LNCAP (cell line): ENCODE results near the gene EVPL.

Source experiments
- CTCF ChIP-seq: fragments of 450-650 bp; IDR thresholded peaks from 2 replicates; pipeline ENCODE4 v1.5.1; 2017; ENCODE audit warnings: mild to moderate bottlenecking

Gene EVPL

GRCh38 chr17:75994802-75995370, 32.2 kb downstream of the EVPL start:
- TF ChIP-seq CTCF: no peak

- TF ChIP-seq CTCF: no peak
Observed at GRCh38 chr17:75991396-75991795, 35.7 kb downstream of the EVPL start.

GRCh38 chr17:75987041-75987440, 40.1 kb downstream of the EVPL start:
- TF ChIP-seq CTCF: no peak

- TF ChIP-seq CTCF: no peak
Observed at GRCh38 chr17:75985986-75986385, 41.1 kb downstream of the EVPL start.

- no peak for TF ChIP-seq CTCF
Observed at GRCh38 chr17:75983501-75984181, 43.5 kb downstream of the EVPL start.

GRCh38 chr17:75981019-75981615, 46.0 kb downstream of the EVPL start:
- no peak for TF ChIP-seq CTCF

GRCh38 chr17:75980188-75981018, 46.7 kb downstream of the EVPL start:
- TF ChIP-seq CTCF: no peak
